ENCODE measurements around the gene SLC7A10.

Gene SLC7A10

DNA sequence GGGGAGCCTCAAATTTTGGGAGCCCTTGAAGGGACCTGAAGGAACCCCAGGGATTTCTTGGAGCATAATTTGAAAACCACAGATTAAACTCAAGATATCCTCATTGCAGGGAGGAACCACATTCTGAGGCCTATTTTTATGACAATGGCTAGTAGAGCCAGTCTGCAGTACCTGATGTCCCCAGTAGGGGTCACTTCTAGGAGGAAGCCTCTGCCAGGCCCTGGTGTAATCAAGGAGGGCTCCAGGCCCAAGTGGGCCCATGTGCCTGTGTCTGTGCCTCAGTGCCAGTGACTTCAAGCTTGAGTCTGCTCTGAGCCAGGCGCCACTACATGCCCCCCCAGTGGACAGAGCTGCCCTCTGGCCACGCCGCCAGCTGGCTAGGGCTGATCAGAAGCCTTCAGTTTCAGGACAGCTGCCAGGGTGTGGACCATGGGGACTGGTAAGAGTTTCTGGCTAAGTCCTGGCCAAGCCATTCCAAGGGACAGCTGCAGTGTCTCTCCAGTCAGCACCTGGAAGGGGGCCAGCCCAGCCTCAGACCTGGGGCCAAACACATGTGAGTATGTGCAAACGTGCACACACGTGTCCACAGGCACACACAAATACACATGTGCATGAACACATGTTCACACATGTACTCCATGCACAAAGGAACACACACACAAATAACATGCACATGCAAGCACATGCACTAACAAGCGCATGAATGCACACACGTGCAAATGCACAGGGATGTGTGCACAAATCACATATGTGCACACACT is 20.5 kb upstream of the SLC7A10 start:
- no peak for TF ChIP-seq ZFX (IDR thresholded peaks at IDR 0.05; ENCODE audit: borderline replicate concordance)
- TF ChIP-seq, protein P1, sequence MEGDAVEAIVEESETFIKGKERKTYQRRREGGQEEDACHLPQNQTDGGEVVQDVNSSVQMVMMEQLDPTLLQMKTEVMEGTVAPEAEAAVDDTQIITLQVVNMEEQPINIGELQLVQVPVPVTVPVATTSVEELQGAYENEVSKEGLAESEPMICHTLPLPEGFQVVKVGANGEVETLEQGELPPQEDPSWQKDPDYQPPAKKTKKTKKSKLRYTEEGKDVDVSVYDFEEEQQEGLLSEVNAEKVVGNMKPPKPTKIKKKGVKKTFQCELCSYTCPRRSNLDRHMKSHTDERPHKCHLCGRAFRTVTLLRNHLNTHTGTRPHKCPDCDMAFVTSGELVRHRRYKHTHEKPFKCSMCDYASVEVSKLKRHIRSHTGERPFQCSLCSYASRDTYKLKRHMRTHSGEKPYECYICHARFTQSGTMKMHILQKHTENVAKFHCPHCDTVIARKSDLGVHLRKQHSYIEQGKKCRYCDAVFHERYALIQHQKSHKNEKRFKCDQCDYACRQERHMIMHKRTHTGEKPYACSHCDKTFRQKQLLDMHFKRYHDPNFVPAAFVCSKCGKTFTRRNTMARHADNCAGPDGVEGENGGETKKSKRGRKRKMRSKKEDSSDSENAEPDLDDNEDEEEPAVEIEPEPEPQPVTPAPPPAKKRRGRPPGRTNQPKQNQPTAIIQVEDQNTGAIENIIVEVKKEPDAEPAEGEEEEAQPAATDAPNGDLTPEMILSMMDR (IDR thresholded peaks at IDR 0.05) = peak; percentile 58
- H3K27ac ChIP-seq = no peak overlapping the region

DNA sequence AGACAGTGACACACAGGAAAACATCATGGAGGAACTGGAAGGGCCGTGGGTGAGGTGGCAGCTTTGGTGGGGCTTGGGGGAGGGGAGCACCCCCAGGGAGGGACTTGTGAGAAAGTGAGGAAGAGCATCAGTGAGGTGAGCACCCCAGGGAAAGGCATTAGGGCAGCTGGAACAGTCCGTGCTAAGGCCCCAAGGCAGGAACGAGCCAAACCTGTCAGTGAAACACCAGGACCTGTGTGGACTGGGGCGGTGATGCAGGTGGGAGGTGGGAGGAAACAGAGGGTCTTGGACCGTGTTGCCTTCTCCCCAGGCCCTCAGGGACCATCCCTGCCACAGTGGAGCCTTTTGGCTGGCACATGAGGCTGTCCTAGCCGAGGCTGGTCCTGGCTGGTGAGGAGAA is 17.3 kb upstream of the SLC7A10 start:
- TF ChIP-seq ZFX (IDR thresholded peaks at IDR 0.05; ENCODE audit: borderline replicate concordance) = no peak
- TF ChIP-seq, protein P1 (IDR thresholded peaks at IDR 0.05) = no peak
- H3K27ac ChIP-seq = no peak overlapping the region

DNA sequence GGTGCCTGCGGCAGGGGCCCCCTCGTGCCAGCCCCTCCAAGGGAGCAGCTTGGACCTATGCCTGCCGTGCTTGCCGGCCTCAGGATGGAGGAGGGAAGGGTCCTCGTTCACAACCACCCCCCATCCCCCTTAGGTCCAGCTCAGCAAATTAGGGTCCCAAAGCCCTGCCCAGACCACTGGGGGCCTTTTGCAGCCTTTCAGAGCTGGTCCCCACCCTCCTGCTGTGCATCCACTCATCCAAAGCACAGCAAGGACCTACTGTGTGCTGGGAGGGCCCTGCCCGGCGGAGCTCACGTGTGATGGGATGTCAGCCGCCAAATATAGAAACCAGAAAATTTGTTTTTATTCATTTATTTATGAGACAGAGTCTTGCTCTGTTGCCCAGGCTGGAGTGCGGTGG is 16.5 kb upstream of the SLC7A10 start:
- H3K27ac ChIP-seq = no peak overlapping the region

DNA sequence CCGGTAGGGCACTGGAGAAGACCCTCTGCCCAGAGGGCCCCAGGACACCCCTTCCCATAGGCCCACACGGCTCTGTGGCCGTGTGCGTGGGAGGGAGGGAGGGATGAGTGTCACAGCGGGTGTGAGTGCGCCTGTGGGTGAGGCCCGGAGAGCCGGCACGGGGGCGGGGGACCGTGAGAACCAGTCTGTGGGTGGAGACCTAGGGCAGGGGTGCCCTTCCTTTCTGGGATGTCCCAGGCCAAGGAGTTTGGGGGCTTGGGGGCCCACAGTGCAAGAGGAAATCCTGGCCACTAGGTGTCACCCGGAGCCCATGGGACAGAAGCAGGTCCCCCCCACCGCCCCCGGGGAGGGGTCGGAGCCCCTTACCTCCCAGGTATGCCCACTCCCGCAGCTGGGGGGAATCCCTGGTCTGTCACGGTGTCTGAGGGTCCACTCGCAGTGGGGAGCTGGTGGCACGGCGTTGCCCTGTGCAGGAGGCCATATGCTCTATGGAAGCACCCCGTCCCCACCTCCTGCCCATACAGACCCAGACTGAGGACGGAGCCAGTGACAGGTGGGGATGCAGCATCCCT is 16.0 kb upstream of the SLC7A10 start:
- TF ChIP-seq, protein P1 (IDR thresholded peaks at IDR 0.05) = peak; percentile 78
- no peak for TF ChIP-seq ZFX (IDR thresholded peaks at IDR 0.05; ENCODE audit: borderline replicate concordance)
- H3K27ac ChIP-seq = no peak overlapping the region

More for the DNA sequence above, 16.5 kb upstream of the SLC7A10 start:
- no peak for TF ChIP-seq ZFX (IDR thresholded peaks at IDR 0.05; ENCODE audit: borderline replicate concordance)
- TF ChIP-seq, protein P1 (IDR thresholded peaks at IDR 0.05) = no peak

DNA sequence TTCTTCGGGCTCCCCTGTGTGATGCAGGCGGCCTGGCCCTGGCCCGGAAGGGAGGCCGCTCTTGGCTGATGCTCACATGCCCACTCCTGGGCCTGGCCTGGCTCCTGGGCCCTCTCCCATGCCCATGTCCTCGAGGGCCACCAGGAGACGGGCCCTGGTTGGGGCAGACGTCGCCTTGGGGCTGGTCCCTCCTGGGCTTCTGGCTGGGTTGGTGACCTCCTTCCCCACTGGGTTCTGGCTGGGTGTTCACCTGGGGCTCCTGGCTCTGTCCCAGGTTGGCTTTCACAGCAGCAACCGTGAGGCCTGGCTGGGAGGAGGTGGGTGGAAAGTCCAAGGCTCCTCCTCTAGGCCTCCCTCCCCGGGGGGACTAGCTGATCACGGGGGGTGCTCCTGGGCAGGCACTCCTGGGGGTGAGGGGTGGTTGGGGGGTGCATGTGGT is 15.5 kb upstream of the SLC7A10 start:
- TF ChIP-seq, protein P1 (IDR thresholded peaks at IDR 0.05) = no peak
- TF ChIP-seq ZFX (IDR thresholded peaks at IDR 0.05; ENCODE audit: borderline replicate concordance) = no peak
- H3K27ac ChIP-seq = no peak overlapping the region

DNA sequence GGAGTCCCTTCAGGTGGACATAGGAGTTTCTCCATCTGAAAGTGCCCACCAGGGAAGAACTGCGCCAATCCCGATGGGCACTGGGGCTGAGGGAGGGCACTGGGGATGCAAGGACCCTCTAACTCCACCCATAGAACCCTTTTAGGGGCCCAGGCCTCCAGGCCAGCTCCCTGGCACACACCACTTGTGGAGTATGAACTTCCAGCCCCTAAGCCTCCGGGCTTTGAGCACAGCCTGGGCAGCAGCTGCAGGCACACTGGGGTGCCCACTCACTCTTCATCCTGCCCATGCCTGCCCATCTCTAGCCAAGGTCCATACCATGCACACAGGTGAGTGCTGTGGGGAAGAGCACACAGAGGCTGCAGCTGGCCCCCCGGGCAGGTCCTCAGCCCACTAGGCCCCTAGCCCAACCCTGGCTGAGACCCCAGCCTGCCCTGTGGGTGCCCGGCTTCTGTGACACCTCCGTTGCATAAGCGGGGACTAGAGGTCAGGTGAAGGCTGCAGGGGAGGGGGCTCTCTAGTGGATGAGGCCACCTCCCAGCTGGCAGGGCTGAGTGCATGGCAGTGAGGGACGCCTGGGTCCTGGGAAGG is 14.6 kb upstream of the SLC7A10 start:
- H3K27ac ChIP-seq = no peak overlapping the region
- TF ChIP-seq, protein P1 (IDR thresholded peaks at IDR 0.05) = no peak
- TF ChIP-seq ZFX (IDR thresholded peaks at IDR 0.05; ENCODE audit: borderline replicate concordance) = no peak
